ENCODE data around the gene CILP.

DNA sequence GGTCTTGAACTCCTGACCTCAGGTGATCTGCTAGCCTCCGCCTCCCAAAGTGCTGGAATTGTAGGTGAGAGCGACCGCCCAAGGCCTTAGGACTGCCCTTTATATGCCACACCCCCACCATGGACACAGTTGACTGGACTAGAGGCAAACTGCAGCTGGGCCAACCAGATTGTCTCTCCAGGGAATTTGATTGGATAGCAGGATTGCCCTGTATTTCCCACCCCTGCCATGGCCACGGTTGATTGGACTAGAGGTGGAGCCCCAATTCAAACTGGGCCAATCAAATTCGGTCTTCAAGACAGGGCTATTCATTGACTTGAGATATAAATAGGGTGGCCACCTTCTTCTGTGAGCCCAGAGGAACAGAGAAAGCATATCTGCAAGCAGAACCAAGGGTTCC, 19.3 kb downstream of the CILP start:
- no peak for TF ChIP-seq POLR2AphosphoS5 (IDR thresholded peaks at IDR 0.05; ENCODE audit: insufficient read depth in 1 of 2, low read depth in 1 of 2)
- TF ChIP-seq, protein P1, sequence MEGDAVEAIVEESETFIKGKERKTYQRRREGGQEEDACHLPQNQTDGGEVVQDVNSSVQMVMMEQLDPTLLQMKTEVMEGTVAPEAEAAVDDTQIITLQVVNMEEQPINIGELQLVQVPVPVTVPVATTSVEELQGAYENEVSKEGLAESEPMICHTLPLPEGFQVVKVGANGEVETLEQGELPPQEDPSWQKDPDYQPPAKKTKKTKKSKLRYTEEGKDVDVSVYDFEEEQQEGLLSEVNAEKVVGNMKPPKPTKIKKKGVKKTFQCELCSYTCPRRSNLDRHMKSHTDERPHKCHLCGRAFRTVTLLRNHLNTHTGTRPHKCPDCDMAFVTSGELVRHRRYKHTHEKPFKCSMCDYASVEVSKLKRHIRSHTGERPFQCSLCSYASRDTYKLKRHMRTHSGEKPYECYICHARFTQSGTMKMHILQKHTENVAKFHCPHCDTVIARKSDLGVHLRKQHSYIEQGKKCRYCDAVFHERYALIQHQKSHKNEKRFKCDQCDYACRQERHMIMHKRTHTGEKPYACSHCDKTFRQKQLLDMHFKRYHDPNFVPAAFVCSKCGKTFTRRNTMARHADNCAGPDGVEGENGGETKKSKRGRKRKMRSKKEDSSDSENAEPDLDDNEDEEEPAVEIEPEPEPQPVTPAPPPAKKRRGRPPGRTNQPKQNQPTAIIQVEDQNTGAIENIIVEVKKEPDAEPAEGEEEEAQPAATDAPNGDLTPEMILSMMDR (IDR thresholded peaks at IDR 0.05) = no peak

Measured in vagina (tissue), 2 donors.